Karpas-422 (cell line): ENCODE results near the gene CRYBG1. TPM values are rescaled to one million over a fixed set of nuclear protein-coding genes. Genes with fewer than 3 reads are reported as not detected.

Experiments used
- DNase-seq: peaks from one replicate; pipeline ENCODE4 v3.0.0-alpha.2; 2015
- H2AFZ ChIP-seq: fragments of 200-600 bp; sonication (generic); 2 replicates; pipeline ENCODE4 v1.6.1; 2014; ENCODE audit warnings: antibody characterized with exemption, low read length, mixed read lengths
- H3K27ac ChIP-seq: fragments of 200-600 bp; sonication (generic); 2 replicates; pipeline ENCODE4 v1.5.1; 2014; ENCODE audit warnings: mild to moderate bottlenecking, low read length, moderate library complexity
- H3K27me3 ChIP-seq: fragments of 200-600 bp; sonication (generic); 2 replicates; pipeline ENCODE4 v1.6.1; 2014; ENCODE audit warnings: low read length, mixed read lengths
- H3K36me3 ChIP-seq: fragments of 200-600 bp; sonication (generic); 2 replicates; pipeline ENCODE4 v1.6.1; 2014; ENCODE audit warnings: low read length, mixed read lengths; ENCODE audit not compliant: insufficient read depth
- H3K4me1 ChIP-seq: fragments of 200-600 bp; sonication (generic); 2 replicates; pipeline ENCODE4 v1.6.1; 2014; ENCODE audit warnings: mild to moderate bottlenecking, low read length, mixed read lengths
- H3K4me2 ChIP-seq: fragments of 200-600 bp; sonication (generic); 2 replicates; pipeline ENCODE4 v1.6.1; 2014; ENCODE audit warnings: low read length, low read depth, mild to moderate bottlenecking; ENCODE audit not compliant: poor library complexity, severe bottlenecking
- H3K4me3 ChIP-seq: fragments of 200-600 bp; sonication (generic); 2 replicates; pipeline ENCODE4 v1.5.1; 2014; ENCODE audit warnings: mild to moderate bottlenecking, antibody characterized with exemption, low read length, mixed read lengths
- H3K79me2 ChIP-seq: fragments of 200-600 bp; sonication (generic); 2 replicates; pipeline ENCODE4 v1.6.1; 2014; ENCODE audit warnings: mild to moderate bottlenecking, low read length, mixed read lengths
- H3K9ac ChIP-seq: fragments of 200-600 bp; sonication (generic); 2 replicates; pipeline ENCODE4 v1.6.0; 2014; ENCODE audit warnings: low read length
- H3K9me2 ChIP-seq: fragments of 200-600 bp; sonication (generic), shearing (Covaris generic); replicated peaks from 2 replicates; pipeline ENCODE4 v1.6.0; 2014; ENCODE audit warnings: mild to moderate bottlenecking, low read length, moderate library complexity; ENCODE audit not compliant: insufficient read depth
- H3K9me3 ChIP-seq: fragments of 300-700, 200-600 bp; sonication (generic); 2 replicates; pipeline ENCODE4 v1.6.1; 2014; ENCODE audit warnings: low read length, mixed read lengths
- H4K20me1 ChIP-seq: fragments of 200-600 bp; sonication (generic); 2 replicates; pipeline ENCODE4 v1.6.1; 2014; ENCODE audit warnings: mild to moderate bottlenecking, antibody characterized with exemption, low read length, low read depth; ENCODE audit not compliant: insufficient read depth
- total RNA-seq: library from RNA; depleted of rRNA; stranded (reverse); fragments of >200 nt; shearing (Covaris generic); gene quantifications from 2 replicates; pipeline ENCODE4 v1.2.3, GENCODE V29; 2014; ENCODE audit warnings: low replicate concordance

The CRYBG1 gene
- total RNA-seq, 1 experiment from 2014 or later, result 39.3 TPM

- Histone ChIP-seq H3K27me3 (no peaks in the 10 kb centered on the region), H3K79me2 (no peaks in the 10 kb centered on the region), H4K20me1 (no peaks in the 10 kb centered on the region), H3K27ac (no peak overlapping the region), H3K4me3 (no peak overlapping the region), H3K4me2 (no peak overlapping the region), H3K9me3 (no peaks in the 10 kb centered on the region), H3K4me1 (peaks cover 18% of the 10 kb centered on the region), H3K9me2 (no peaks in the 10 kb centered on the region), H3K36me3 (no peaks in the 10 kb centered on the region), H2AFZ (no peak overlapping the region), H3K9ac (no peak overlapping the region)
- DNase-seq, result no peak
Measured at GRCh38 chr6:106448000-106448426, 87.5 kb downstream of the CRYBG1 start.

GRCh38 chr6:106450653-106451052 is 90.1 kb downstream of the CRYBG1 start:
- H3K27ac ChIP-seq, result no peak overlapping the region
- no peaks in the 10 kb centered on the region for H3K27me3 ChIP-seq
- no peaks in the 10 kb centered on the region for H3K9me2 ChIP-seq
- no peak overlapping the region for H2AFZ ChIP-seq
- no peak overlapping the region for H3K4me3 ChIP-seq
- H3K4me2 ChIP-seq, result no peak overlapping the region
- H3K9me3 ChIP-seq, result no peaks in the 10 kb centered on the region
- H3K4me1 ChIP-seq, result peaks cover 4% of the 10 kb centered on the region
- H3K36me3 ChIP-seq, result no peaks in the 10 kb centered on the region
- no peak for DNase-seq
- no peak overlapping the region for H3K9ac ChIP-seq
- no peaks in the 10 kb centered on the region for H4K20me1 ChIP-seq
- no peaks in the 10 kb centered on the region for H3K79me2 ChIP-seq

GRCh38 chr6:106451439-106451838 is 90.9 kb downstream of the CRYBG1 start:
- no peaks in the 10 kb centered on the region for H3K9me3 ChIP-seq
- no peaks in the 10 kb centered on the region for H4K20me1 ChIP-seq
- no peak overlapping the region for H3K4me3 ChIP-seq
- no peaks in the 10 kb centered on the region for H3K79me2 ChIP-seq
- no peak overlapping the region for H3K4me2 ChIP-seq
- H3K4me1 ChIP-seq, result no peaks in the 10 kb centered on the region; the same call in 1 of the 2 replicates
- no peaks in the 10 kb centered on the region for H3K36me3 ChIP-seq
- DNase-seq, result no peak
- H2AFZ ChIP-seq, result no peak overlapping the region
- no peaks in the 10 kb centered on the region for H3K27me3 ChIP-seq
- no peak overlapping the region for H3K9ac ChIP-seq
- no peak overlapping the region for H3K27ac ChIP-seq
- H3K9me2 ChIP-seq, result no peaks in the 10 kb centered on the region

GRCh38 chr6:106452628-106453027 is 92.1 kb downstream of the CRYBG1 start:
- Histone ChIP-seq H3K36me3 (no peaks in the 10 kb centered on the region), H3K9me3 (no peaks in the 10 kb centered on the region), H3K27ac (no peak overlapping the region), H3K79me2 (no peaks in the 10 kb centered on the region), H3K9ac (no peak overlapping the region), H2AFZ (no peak overlapping the region), H3K4me1 (no peaks in the 10 kb centered on the region), H3K27me3 (no peaks in the 10 kb centered on the region), H3K9me2 (no peaks in the 10 kb centered on the region), H3K4me2 (no peak overlapping the region), H3K4me3 (no peak overlapping the region), H4K20me1 (no peaks in the 10 kb centered on the region)
- DNase-seq, result no peak

GRCh38 chr6:106453756-106454367 is 93.3 kb downstream of the CRYBG1 start:
- Histone ChIP-seq H3K9ac (no peak overlapping the region), H3K9me3 (no peaks in the 10 kb centered on the region), H4K20me1 (no peaks in the 10 kb centered on the region), H3K36me3 (no peaks in the 10 kb centered on the region), H3K4me1 (no peaks in the 10 kb centered on the region), H3K4me3 (no peak overlapping the region), H2AFZ (no peak overlapping the region), H3K27ac (no peak overlapping the region), H3K27me3 (no peaks in the 10 kb centered on the region), H3K9me2 (no peaks in the 10 kb centered on the region), H3K79me2 (no peaks in the 10 kb centered on the region), H3K4me2 (no peak overlapping the region)
- no peak for DNase-seq

GRCh38 chr6:106456756-106457155 is 96.2 kb downstream of the CRYBG1 start:
- Histone ChIP-seq H3K9me3 (no peaks in the 10 kb centered on the region), H2AFZ (no peak overlapping the region), H3K36me3 (no peaks in the 10 kb centered on the region), H4K20me1 (no peaks in the 10 kb centered on the region), H3K4me1 (no peaks in the 10 kb centered on the region), H3K9ac (no peak overlapping the region), H3K4me3 (no peak overlapping the region), H3K27ac (no peak overlapping the region), H3K27me3 (no peaks in the 10 kb centered on the region), H3K9me2 (no peaks in the 10 kb centered on the region), H3K79me2 (no peaks in the 10 kb centered on the region), H3K4me2 (no peak overlapping the region)
- DNase-seq, result no peak

- DNase-seq, result no peak
- H3K4me3 ChIP-seq, result no peak overlapping the region
- no peaks in the 10 kb centered on the region for H4K20me1 ChIP-seq
- no peak overlapping the region for H2AFZ ChIP-seq
- no peaks in the 10 kb centered on the region for H3K9me2 ChIP-seq
- H3K36me3 ChIP-seq, result no peaks in the 10 kb centered on the region
- H3K4me1 ChIP-seq, result no peaks in the 10 kb centered on the region
- no peak overlapping the region for H3K4me2 ChIP-seq
- H3K27me3 ChIP-seq, result no peaks in the 10 kb centered on the region
- no peaks in the 10 kb centered on the region for H3K79me2 ChIP-seq
- H3K27ac ChIP-seq, result no peak overlapping the region
- H3K9me3 ChIP-seq, result no peaks in the 10 kb centered on the region
- no peak overlapping the region for H3K9ac ChIP-seq
Measured at GRCh38 chr6:106458021-106458986, 97.8 kb downstream of the CRYBG1 start.

- Histone ChIP-seq H2AFZ (no peak overlapping the region), H3K4me3 (no peak overlapping the region), H4K20me1 (no peaks in the 10 kb centered on the region), H3K27ac (no peak overlapping the region), H3K27me3 (no peaks in the 10 kb centered on the region), H3K9me3 (no peaks in the 10 kb centered on the region), H3K4me2 (no peak overlapping the region), H3K79me2 (no peaks in the 10 kb centered on the region), H3K9ac (no peak overlapping the region), H3K9me2 (no peaks in the 10 kb centered on the region), H3K4me1 (no peaks in the 10 kb centered on the region), H3K36me3 (no peaks in the 10 kb centered on the region)
- no peak for DNase-seq
Measured at GRCh38 chr6:106460481-106460880, 100.0 kb downstream of the CRYBG1 start.
